GM23248 (cell line): ENCODE data around the gene POU5F2.

Experiments used
- EZH2 ChIP-seq: fragments of 200-600 bp; sonication (generic); IDR thresholded peaks from 2 replicates; pipeline ENCODE4 v1.6.1; 2018; ENCODE audit warnings: antibody characterized with exemption, mild to moderate bottlenecking; ENCODE audit not compliant: insufficient read depth, poor library complexity, severe bottlenecking
- EZH2phosphoT487 ChIP-seq: fragments of 200-600 bp; sonication (generic); IDR thresholded peaks from 2 replicates; pipeline ENCODE4 v1.6.1; 2018; ENCODE audit warnings: antibody characterized with exemption, moderate library complexity, mild to moderate bottlenecking, low read depth; ENCODE audit not compliant: insufficient read depth

GRCh38 chr5:93721511-93721910 lies 19.9 kb downstream of the POU5F2 start:
- TF ChIP-seq EZH2 (no peak), EZH2phosphoT487 (no peak)
